Transverse colon (tissue), 4 donors: ENCODE measurements around the gene PMFBP1. TPM values are rescaled to one million over a fixed set of nuclear protein-coding genes. Genes with fewer than 3 reads are reported as not detected.
A peak's percentile ranks its signal among the peaks of the same experiment; 100 is the strongest.

Source experiments
- DNase-seq: peaks from one replicate; pipeline ENCODE4 v3.0.0-alpha.2; 2019
- H3K27ac ChIP-seq, 4 donors: fragments of 200-600 bp; sonication (generic); 2 replicates each; pipeline ENCODE4 v1.5.1; 2016 to 2018; ENCODE audit warnings: inconsistent platforms in 4 of 4
- H3K27me3 ChIP-seq: fragments of 200-600 bp; sonication (generic); 2 replicates; pipeline ENCODE4 v1.5.1; 2017; ENCODE audit warnings: inconsistent platforms
- H3K36me3 ChIP-seq, 4 donors: fragments of 200-600 bp; sonication (generic); 2 replicates each; pipeline ENCODE4 v1.5.1; 2017 to 2019; ENCODE audit warnings: inconsistent platforms in 4 of 4
- H3K4me1 ChIP-seq, 4 donors: fragments of 200-600 bp; sonication (generic); 2 replicates each; pipeline ENCODE4 v1.5.1; 2017 to 2020; ENCODE audit warnings: inconsistent platforms in 4 of 4
- H3K4me3 ChIP-seq, 4 donors: fragments of 200-600 bp; sonication (generic); 1 replicate in 1 of 4; 2 replicates in 3 of 4; pipeline versions ENCODE4 v1.5.1 to v1.6.1; 2017 to 2019; ENCODE audit warnings: inconsistent platforms in 4 of 4
- H3K9me3 ChIP-seq, 2 donors: fragments of 200-600 bp; sonication (generic); 2 replicates each; pipeline ENCODE4 v1.5.1; 2017 to 2019; ENCODE audit warnings: inconsistent platforms in 2 of 2
- EP300 ChIP-seq: sonication (generic); formaldehyde crosslinking; IDR thresholded peaks from one replicate; pipeline ENCODE4 v1.6.1; 2017; ENCODE audit warnings: antibody characterized with exemption, low read depth
- POLR2A ChIP-seq: fragments of 450-650 bp; IDR thresholded peaks from one replicate; pipeline ENCODE4 v1.6.1; 2016; ENCODE audit warnings: antibody characterized with exemption, mild to moderate bottlenecking, moderate library complexity
- POLR2AphosphoS5 ChIP-seq, 3 donors: sonication (generic); formaldehyde crosslinking; IDR thresholded peaks; one replicate each; pipeline ENCODE4 v1.6.1; 2016; ENCODE audit warnings: antibody characterized with exemption in 3 of 3
- WGBS, 2 donors: methylation state at CpG; one replicate each; pipeline ENCODE4 v1.1.5; 2018; ENCODE audit warnings: low coverage in 1 of 2; 5-methylcytosine and 5-hydroxymethylcytosine counted together
- in situ Hi-C, 4 donors: fragments of 200-750 bp; cut with MboI; loops; one replicate each; pipeline versions ENCODE4 v1.15.0 to v1.15.1; 2017; ENCODE audit warnings: low sequenced_read_pairs in 3 of 4, low pct_ligation_motif_present in 1 of 4, low pct_unique_long_range_greater_than_20kb in 1 of 4
- intact Hi-C: fragments of 100-400 bp; cut with DNase I; formaldehyde crosslinking; loops from one replicate; pipeline ENCODE4 v1.15.1; 2023; ENCODE audit warnings: low total_unique reads
- total RNA-seq, 4 donors: library from RNA; depleted of rRNA; stranded (reverse); fragments of >200 nt; gene quantifications; one replicate each; pipeline ENCODE4 v1.1.0, GENCODE V29; 2016
- TF ChIP-seq, protein P1 (sequence below), 5 experiments: fragments of 200-600 bp in 3 of 5; fragments of 450-650 bp in 2 of 5; sonication (generic) in 3 of 5; IDR thresholded peaks; 1 replicate in 2 of 5; 2 replicates in 3 of 5; pipeline ENCODE4 v1.5.1; 2016 to 2017; ENCODE audit warnings: antibody characterized with exemption in 5 of 5, inconsistent platforms in 3 of 5, mild to moderate bottlenecking in 2 of 5, moderate library complexity in 1 of 5

Gene PMFBP1
- total RNA-seq, 4 donors from 2014 or later: 0.75 to 8.4 (median 4.2) TPM

DNA sequence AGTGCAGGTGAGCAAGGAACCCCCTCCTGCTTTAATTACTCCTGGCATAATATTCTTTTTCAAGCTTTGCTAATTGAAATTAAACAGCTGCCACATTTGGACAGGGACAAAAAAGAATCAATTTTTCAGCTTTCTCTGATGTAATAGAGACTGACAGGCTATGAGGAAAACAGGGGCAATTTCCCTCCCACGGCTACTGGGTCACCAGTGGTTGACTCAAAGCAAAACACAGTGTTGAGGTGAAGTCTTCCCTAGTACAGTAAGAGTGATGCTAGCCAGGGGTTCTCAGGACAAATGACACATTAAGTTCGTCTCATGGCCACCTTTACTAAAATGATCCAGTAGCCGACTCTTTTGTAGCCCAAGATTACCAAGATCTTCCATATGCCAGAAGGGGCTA is 38.6 kb upstream of the PMFBP1 start:
- TF ChIP-seq POLR2AphosphoS5 (IDR thresholded peaks at IDR 0.05): no peak
- Histone ChIP-seq H3K4me3 (no peak overlapping the region), H3K27me3 (no peaks in the 10 kb centered on the region), H3K27ac (no peak overlapping the region), H3K4me1 (no peaks in the 10 kb centered on the region), H3K36me3 (no peaks in the 10 kb centered on the region), H3K9me3 (no peaks in the 10 kb centered on the region)
- intact Hi-C loops (no loop called here), in situ Hi-C loops (no loop called here)
- DNase-seq: no peak
- 78 to 82% methylated on average over 3 of the region's 3 CpGs for WGBS, 2 donors

DNA sequence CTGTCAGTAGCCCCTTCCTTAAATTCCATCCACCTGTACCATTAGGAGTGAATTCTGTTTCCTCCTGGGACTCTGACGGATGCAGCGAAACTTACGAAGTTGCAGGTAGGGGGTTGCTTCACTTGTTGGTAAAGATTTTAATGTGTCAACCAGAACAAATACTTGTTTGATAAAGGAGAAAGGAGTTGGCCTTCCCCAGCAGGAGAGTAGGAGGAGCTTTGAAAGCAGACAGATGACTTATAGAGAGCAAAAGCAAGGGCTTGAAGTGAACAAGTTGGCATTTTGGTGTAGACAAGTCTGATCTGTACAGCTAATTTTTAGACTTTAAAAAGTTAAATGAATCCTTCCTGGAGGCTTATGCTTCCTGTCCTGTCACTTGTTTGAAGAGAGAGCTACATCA is 38.1 kb upstream of the PMFBP1 start:
- H3K4me3 ChIP-seq: no peak overlapping the region
- no peaks in the 10 kb centered on the region for H3K9me3 ChIP-seq
- in situ Hi-C loops (no loop called here), intact Hi-C loops (no loop called here)
- no peaks in the 10 kb centered on the region for H3K4me1 ChIP-seq
- H3K27ac ChIP-seq: no peak overlapping the region
- H3K27me3 ChIP-seq: no peaks in the 10 kb centered on the region
- no peak for TF ChIP-seq POLR2AphosphoS5 (IDR thresholded peaks at IDR 0.05)
- TF ChIP-seq, protein P1, sequence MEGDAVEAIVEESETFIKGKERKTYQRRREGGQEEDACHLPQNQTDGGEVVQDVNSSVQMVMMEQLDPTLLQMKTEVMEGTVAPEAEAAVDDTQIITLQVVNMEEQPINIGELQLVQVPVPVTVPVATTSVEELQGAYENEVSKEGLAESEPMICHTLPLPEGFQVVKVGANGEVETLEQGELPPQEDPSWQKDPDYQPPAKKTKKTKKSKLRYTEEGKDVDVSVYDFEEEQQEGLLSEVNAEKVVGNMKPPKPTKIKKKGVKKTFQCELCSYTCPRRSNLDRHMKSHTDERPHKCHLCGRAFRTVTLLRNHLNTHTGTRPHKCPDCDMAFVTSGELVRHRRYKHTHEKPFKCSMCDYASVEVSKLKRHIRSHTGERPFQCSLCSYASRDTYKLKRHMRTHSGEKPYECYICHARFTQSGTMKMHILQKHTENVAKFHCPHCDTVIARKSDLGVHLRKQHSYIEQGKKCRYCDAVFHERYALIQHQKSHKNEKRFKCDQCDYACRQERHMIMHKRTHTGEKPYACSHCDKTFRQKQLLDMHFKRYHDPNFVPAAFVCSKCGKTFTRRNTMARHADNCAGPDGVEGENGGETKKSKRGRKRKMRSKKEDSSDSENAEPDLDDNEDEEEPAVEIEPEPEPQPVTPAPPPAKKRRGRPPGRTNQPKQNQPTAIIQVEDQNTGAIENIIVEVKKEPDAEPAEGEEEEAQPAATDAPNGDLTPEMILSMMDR (IDR thresholded peaks at IDR 0.05): no peak
- no peak for TF ChIP-seq EP300
- TF ChIP-seq POLR2A: no peak
- 89 to 99% methylated on average over 3 of the region's 3 CpGs for WGBS, 2 donors
- DNase-seq: no peak
- H3K36me3 ChIP-seq: no peaks in the 10 kb centered on the region

DNA sequence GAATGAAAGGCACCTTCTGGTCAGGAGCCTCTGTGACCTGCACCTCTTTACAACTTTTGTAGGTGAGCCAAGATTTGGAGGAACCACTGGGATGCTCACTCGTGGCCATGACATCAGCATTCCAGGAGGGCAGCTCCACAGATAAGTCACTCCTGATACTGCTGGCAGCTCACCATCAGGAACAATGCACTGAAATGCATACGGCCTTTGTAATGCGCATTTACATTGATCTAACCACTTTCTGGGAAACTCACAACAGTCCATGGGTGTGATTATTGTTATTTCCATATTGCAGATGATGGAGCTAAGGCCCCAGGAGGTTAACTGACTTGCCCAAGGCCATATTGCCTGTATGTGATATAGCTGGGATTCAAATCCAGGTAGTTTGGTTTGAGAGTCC is 34.3 kb upstream of the PMFBP1 start:
- no peak overlapping the region for H3K4me3 ChIP-seq
- DNase-seq: no peak
- H3K27ac ChIP-seq: no peak overlapping the region
- in situ Hi-C loops: no loop called here
- intact Hi-C loops: no loop called here
- no peaks in the 10 kb centered on the region for H3K27me3 ChIP-seq
- WGBS, 2 donors: 86% methylated on average over 3 of the region's 3 CpGs; no CpG with 5 or more reads in 1 of the 2 donors
- no peaks in the 10 kb centered on the region for H3K9me3 ChIP-seq
- TF ChIP-seq, protein P1 (IDR thresholded peaks at IDR 0.05): no peak
- TF ChIP-seq POLR2A: no peak
- no peak for TF ChIP-seq EP300
- no peak for TF ChIP-seq POLR2AphosphoS5 (IDR thresholded peaks at IDR 0.05)
- H3K4me1 ChIP-seq: peaks cover 0 to 17% (median 6%) of the 10 kb centered on the region in 4 donors
- H3K36me3 ChIP-seq: no peaks in the 10 kb centered on the region

GRCh38 chr16:72203401-72203800 is 31.4 kb upstream of the PMFBP1 start:
- 33 to 53% methylated on average over 3 to 6 of the region's 6 CpGs for WGBS, 2 donors

More at GRCh38 chr16:72203401-72203800, 31.4 kb upstream of the PMFBP1 start:
- intact Hi-C loops: no loop called here
- H3K27ac ChIP-seq: peak overlapping the region; percentile 55 to 69 (median 62)
- H3K27me3 ChIP-seq: no peaks in the 10 kb centered on the region
- no peak overlapping the region for H3K4me3 ChIP-seq
- TF ChIP-seq EP300: no peak
- TF ChIP-seq POLR2AphosphoS5 (IDR thresholded peaks at IDR 0.05): no peak
- TF ChIP-seq, protein P1 (IDR thresholded peaks at IDR 0.05): no peak
- TF ChIP-seq POLR2A: no peak
- no peaks in the 10 kb centered on the region for H3K36me3 ChIP-seq
- peak; percentile 9 for DNase-seq
- no peaks in the 10 kb centered on the region for H3K9me3 ChIP-seq
- in situ Hi-C loops: no loop called here
- H3K4me1 ChIP-seq: peaks cover 0 to 17% (median 6%) of the 10 kb centered on the region in 4 donors
